ENCODE data around the gene FLT3LG. TPM values are rescaled to one million over a fixed set of nuclear protein-coding genes. Genes with fewer than 3 reads are reported as not detected.

Gene FLT3LG
- total and polyA plus RNA-seq, 9 of the 15 experiments (the other 6 are each of a cell fraction or from before 2014, with no cell fraction given) = 0.31 to 6.4 (median 1.1) TPM

DNA sequence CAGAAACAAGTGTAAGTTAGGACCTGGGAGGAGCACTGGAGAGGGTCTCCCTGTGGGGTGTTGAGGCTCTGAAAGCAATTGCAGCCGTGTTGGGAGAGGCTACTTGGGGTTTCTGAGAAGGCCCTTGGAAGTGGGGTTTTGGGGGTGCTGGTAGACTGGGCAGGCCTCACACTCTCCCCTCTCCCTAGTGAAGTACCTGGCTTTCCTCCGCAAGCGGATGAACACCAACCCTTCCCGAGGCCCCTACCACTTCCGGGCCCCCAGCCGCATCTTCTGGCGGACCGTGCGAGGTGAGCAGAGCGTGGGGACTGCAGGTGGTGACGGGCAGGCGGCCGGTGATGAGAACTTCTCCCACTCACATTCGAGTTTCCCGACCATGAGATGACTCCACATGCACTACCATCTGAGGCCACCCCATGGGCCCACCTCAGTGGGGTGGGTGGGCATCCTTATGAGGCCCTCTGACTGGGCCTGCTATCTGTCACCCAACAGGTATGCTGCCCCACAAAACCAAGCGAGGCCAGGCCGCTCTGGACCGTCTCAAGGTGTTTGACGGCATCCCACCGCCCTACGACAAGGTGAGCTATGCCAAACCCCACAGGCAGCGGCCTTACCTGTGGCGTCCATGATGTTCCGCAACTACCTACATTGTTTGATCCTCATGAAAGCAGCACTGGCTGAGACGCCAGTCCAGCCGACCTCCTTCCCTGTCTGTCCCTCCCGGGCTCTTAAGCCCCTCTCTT lies 16.4 kb downstream of the FLT3LG start (continued):
- TF ChIP-seq, protein P1, sequence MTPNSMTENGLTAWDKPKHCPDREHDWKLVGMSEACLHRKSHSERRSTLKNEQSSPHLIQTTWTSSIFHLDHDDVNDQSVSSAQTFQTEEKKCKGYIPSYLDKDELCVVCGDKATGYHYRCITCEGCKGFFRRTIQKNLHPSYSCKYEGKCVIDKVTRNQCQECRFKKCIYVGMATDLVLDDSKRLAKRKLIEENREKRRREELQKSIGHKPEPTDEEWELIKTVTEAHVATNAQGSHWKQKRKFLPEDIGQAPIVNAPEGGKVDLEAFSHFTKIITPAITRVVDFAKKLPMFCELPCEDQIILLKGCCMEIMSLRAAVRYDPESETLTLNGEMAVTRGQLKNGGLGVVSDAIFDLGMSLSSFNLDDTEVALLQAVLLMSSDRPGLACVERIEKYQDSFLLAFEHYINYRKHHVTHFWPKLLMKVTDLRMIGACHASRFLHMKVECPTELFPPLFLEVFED (CRISPR knock-in tag; conservative IDR thresholded peaks at IDR 0.05) = no peak
- TF ChIP-seq MTF1 (CRISPR knock-in tag; IDR thresholded peaks at IDR 0.05; ENCODE audit: borderline replicate concordance) (no peak), ZFPM2 (CRISPR knock-in tag; IDR thresholded peaks at IDR 0.05) (no peak), PHF8 (IDR thresholded peaks at IDR 0.05; ENCODE audit: borderline replicate concordance, low read length) (no peak), SP1 (CRISPR knock-in tag; IDR thresholded peaks at IDR 0.05) (no peak), SP2 (IDR thresholded peaks at IDR 0.05; ENCODE audit: extremely low read depth, low read depth, low read length, poor library complexity, severe bottlenecking) (no peak), PHF21A (IDR thresholded peaks at IDR 0.05; ENCODE audit: borderline replicate concordance, low read depth) (no peak), FOXK1 (CRISPR knock-in tag; IDR thresholded peaks at IDR 0.05; ENCODE audit: borderline replicate concordance) (no peak), SMAD4 (CRISPR knock-in tag; conservative IDR thresholded peaks at IDR 0.05) (no peak), CCAR2 (IDR thresholded peaks at IDR 0.05; ENCODE audit: low read depth, low read length) (no peak), SMARCE1 (IDR thresholded peaks at IDR 0.05) (no peak), BCOR (IDR thresholded peaks at IDR 0.05) (no peak), SMAD1 (IDR thresholded peaks at IDR 0.05; ENCODE audit: low read depth, low read length, partially characterized antibody) (no peak), NELFE (IDR thresholded peaks at IDR 0.05; ENCODE audit: insufficient read depth, insufficient read length) (no peak), RBM22 (IDR thresholded peaks at IDR 0.05; ENCODE audit: low read depth, low read length, poor library complexity, severe bottlenecking) (peak; percentile 57), TAF9B (IDR thresholded peaks at IDR 0.05; ENCODE audit: partially characterized antibody) (no peak), RBFOX2 (IDR thresholded peaks at IDR 0.05; ENCODE audit: low read depth, low read length) (peak; percentile 83), RFX7 (CRISPR knock-in tag; IDR thresholded peaks at IDR 0.05) (no peak)
- TF ChIP-seq, protein P2, sequence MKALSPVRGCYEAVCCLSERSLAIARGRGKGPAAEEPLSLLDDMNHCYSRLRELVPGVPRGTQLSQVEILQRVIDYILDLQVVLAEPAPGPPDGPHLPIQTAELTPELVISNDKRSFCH (CRISPR knock-in tag; IDR thresholded peaks at IDR 0.05) = no peak
- TF ChIP-seq, protein P2 (tag; IDR thresholded peaks at IDR 0.05) = no peak
- TF ChIP-seq, protein P3, sequence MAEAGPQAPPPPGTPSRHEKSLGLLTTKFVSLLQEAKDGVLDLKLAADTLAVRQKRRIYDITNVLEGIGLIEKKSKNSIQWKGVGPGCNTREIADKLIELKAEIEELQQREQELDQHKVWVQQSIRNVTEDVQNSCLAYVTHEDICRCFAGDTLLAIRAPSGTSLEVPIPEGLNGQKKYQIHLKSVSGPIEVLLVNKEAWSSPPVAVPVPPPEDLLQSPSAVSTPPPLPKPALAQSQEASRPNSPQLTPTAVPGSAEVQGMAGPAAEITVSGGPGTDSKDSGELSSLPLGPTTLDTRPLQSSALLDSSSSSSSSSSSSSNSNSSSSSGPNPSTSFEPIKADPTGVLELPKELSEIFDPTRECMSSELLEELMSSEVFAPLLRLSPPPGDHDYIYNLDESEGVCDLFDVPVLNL (CRISPR knock-in tag; IDR thresholded peaks at IDR 0.05; ENCODE audit: low read depth) = no peak; the same call in 1 of the 2 replicates
- TF ChIP-seq, protein P4, sequence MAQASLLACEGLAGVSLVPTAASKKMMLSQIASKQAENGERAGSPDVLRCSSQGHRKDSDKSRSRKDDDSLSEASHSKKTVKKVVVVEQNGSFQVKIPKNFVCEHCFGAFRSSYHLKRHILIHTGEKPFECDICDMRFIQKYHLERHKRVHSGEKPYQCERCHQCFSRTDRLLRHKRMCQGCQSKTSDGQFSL (CRISPR knock-in tag; IDR thresholded peaks at IDR 0.05) = no peak
- TF ChIP-seq, protein P4 (tag; IDR thresholded peaks at IDR 0.05) = no peak
